GM21447 (cell line): Measurements from ENCODE around the gene PCCA.
A peak's percentile ranks its signal among the peaks of the same experiment; 100 is the strongest.
"Not testable (repeated sequence)": the region's sequence is repeated elsewhere in the genome, so short reads cannot be mapped to it uniquely, and the experiment has no call there.

Experiments
- ATAC-seq: cut with Tn5 transposase; IDR thresholded peaks from one replicate; pipeline ENCODE4 v1.9.1; 2021; ENCODE audit not compliant: unreplicated experiment

Gene PCCA

DNA sequence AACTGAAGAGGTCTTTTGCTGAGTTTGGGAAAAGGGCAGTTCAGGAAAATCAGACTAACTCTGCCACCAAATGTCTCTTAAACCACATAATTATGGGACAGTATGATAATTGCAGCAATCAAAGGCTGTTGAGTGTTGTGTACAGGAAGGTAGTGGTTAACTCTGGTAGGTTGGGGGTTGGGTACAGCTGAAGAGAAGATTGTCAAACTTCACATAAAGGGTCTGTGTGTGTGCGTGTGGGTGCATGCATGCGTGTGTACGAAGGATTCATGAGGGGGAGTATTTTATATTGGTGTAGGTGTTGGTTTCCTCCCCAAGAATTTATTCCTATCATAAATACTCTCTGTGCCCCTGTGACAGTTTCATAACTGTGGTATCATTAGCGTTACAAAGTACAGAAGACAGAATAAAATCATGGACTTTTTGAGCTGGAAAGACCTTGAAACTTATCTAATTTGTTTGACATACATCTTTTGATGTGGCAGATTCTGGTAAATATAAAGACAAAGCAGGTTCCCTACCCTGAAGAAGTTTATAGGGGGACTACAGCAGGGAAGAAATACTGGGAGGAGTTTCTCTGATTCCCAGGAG is 94.1 kb downstream of the PCCA start:
- ATAC-seq, result no peak

DNA sequence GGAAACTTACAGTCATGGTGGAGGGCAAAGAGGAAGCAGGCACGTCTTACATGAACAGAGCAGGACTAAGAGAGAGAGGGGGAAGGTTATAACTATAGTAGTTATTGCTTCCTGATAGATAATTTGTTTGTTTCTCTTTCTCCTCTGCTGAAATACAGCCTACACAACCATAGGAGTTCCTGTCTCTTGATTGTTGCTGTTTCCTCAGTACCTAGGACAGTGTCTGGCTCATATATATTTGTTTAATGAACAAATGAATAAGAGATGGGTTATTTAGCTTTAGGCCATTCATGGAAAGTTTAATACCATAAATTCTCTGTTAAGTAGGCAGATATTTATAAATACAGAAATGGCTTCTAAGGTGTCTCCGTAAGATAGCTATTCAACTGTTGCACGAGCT is 95.2 kb downstream of the PCCA start:
- no peak for ATAC-seq

- no peak for ATAC-seq
Observed at GRCh38 chr13:100195568-100195967, 106.7 kb downstream of the PCCA start.

DNA sequence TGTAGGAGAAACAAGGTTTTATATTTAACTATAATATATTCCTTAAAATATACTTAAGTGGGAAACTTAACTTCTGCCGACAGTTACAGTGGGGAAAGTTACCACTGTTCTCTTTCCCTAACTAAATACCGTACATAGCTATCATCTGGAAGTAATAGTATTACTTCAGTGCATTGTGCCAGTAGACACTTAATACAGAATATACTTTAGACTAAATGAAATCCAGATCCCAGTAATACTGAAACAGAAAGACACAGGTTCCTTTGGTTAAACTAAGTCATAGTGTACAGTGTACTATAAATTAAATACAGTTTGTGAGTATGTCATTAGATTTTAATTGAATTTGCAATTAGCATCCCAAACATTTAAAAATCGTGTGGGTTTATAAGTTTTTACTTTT is 107.5 kb downstream of the PCCA start:
- no peak for ATAC-seq

- ATAC-seq, result no peak
Observed at GRCh38 chr13:100197116-100197515, 108.2 kb downstream of the PCCA start.

DNA sequence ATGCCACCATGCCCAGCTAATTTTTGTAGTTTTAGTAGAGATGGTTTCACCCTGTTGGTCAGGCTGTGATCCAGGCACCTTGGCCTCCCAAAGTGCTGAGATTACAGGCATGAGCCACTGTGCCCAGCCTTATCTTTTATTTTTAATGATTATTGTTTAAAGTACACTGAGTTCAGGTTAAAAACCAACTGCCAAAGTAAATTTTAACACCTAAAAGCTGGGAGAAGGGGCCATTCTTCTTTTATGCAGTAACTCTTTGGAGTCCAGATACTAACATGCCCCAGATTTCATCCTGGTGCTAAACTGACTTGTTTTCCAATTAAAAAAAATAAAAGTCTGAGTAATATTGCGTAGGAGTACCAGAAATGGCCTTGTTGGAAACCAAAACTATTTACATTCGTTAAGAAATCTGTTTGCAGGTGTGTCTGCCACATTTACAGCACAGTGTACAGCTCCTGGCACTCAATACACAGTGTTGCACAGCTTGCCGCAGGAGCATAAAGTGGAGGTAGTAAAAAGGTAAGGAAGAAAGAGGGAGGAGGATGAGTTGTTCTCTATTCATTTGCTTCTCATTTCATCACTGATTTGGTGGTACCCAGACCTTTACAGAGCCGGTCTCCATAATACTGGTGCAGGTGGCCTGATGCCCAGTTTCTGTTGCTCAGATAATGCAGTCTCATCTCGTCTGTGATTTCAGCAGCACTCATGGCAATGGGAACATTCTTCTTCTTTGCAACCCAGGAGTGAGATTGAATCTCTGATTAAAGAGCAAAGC is 108.9 kb downstream of the PCCA start:
- ATAC-seq, result no peak

DNA sequence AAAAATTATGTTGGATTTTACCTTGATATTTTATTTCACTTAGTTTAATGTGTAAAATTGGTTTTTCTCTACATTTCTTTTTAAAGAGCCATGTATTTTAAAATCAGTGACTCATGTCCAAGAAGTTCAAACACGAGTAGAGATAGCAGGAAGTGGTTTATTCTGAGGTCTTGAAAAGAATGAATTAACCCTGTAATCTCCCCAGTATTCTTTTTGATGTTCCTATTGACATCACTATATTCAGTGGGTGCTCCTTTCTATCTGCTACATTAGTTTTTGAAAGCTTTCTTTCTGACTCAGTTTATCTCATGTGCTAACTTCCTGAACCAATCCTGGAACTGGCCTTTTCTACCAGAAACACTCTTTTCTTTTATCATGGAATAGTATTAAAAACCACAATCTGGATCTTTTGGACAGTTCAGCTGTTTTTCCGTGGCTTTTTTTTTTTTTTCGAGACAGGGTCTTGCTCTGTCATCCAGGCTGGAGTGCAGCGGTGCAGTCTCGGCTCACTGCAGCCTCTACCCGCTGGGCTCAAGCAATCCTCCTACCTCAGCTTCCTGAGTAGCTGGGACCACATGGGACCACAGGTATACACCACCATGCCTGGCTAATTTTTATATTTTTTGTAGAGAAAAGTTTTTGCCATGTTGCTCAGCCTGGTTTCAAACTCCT is 114.9 kb downstream of the PCCA start:
- peak; percentile 51 for ATAC-seq

GRCh38 chr13:100208002-100208401 is 119.1 kb downstream of the PCCA start:
- no peak for ATAC-seq

- ATAC-seq, result no peak
Observed at GRCh38 chr13:100208626-100209025, 119.7 kb downstream of the PCCA start.

- no peak for ATAC-seq
Observed at GRCh38 chr13:100209857-100210825, 121.2 kb downstream of the PCCA start.

- ATAC-seq, result no peak
Observed at GRCh38 chr13:100211016-100211710, 122.3 kb downstream of the PCCA start.

- no peak for ATAC-seq
Observed at GRCh38 chr13:100212904-100213553, 124.1 kb downstream of the PCCA start.

- ATAC-seq, result no peak
Observed at GRCh38 chr13:100213576-100213975, 124.7 kb downstream of the PCCA start.

- no peak for ATAC-seq
Observed at GRCh38 chr13:100214886-100215285, 126.0 kb downstream of the PCCA start.

- no peak for ATAC-seq
Observed at GRCh38 chr13:100221166-100221565, 132.3 kb downstream of the PCCA start.

DNA sequence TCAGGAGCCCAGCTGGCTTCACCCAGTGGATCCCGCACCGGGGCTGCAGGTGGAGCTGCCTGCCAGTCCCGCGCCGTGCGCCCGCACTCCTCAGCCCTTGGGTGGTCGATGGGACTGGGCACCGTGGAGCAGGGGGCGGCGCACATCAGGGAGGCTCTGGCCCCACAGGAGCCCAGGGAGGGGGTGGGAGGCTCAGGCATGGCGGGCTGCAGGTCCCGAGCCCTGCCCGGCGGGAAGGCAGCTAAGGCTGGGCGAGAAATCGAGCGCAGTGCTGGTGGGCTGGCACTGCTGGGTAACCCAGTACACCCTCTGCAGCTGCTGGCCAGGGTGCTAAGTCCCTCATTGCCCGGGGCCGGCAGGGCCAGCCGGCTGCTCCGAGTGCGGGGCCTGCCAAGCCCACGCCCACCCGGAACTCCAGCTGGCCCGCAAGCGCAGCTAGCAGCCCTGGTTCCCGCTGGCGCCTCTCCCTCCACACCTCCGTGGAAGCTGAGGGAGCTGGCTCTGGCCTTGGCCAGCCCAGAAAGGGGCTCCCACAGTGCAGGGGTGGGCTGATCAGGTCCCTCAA is 135.2 kb downstream of the PCCA start:
- ATAC-seq, result not testable (repeated sequence)

DNA sequence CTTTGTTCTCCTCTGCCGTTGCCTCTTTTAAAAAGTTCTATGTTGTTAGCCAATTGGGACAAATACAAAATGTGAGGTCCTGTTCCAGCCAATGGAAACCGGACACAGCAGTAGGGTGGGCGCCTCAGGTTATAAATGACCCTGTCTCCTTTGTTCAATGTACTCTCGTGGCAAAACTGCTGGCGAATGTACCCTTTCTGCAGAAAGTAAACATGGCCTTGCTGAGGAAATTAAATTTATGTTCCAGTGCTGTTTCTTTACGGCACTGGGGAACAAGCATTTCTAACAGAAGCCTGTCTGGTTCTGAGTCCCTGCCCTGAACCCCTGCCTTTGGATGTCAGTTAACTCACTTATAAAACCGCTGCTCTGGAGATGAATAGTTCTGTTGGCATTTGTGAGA is 140.7 kb downstream of the PCCA start:
- ATAC-seq, result no peak

GRCh38 chr13:100230769-100231149 is 141.9 kb downstream of the PCCA start:
- ATAC-seq, result no peak

DNA sequence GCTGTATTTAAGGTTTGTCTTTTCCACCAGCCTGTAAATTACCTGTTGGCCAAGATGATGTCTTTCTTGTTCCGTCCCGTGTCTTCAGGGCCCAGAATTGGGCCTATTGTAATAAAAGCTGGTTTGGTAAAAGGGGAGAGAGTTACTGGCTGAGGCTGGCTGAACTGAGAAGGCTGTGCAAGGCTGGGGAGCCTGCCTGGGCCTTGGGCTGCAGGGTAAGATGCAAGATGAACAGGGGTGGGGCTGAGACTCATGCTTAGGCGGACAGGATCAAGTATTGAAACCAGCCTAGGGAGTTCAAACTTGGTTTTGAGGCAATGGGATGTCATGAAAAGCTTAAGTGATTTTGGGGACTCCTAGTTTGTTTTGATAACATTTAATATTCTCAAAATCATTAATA is 142.3 kb downstream of the PCCA start:
- no peak for ATAC-seq

DNA sequence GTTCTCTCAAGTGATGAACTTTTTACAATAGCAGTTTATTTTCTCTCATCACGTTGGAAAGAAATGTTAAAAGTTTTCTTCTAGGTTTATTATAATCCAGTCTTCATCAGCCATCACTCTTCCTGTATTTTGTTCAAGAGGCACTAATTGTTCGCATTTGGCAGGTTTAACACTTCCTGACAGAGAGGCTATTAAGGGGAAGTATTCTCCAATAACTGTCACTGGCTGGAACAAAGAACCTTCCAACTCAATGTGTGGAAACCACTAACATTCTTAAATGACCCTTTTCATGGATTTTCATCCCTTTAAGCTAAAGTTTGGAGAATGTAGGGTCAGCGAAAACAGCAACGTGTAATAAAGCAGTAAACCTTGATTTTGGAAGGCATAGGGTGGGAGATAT is 145.1 kb downstream of the PCCA start:
- ATAC-seq, result no peak
